ENCODE measurements around the gene SORBS1.

DNA sequence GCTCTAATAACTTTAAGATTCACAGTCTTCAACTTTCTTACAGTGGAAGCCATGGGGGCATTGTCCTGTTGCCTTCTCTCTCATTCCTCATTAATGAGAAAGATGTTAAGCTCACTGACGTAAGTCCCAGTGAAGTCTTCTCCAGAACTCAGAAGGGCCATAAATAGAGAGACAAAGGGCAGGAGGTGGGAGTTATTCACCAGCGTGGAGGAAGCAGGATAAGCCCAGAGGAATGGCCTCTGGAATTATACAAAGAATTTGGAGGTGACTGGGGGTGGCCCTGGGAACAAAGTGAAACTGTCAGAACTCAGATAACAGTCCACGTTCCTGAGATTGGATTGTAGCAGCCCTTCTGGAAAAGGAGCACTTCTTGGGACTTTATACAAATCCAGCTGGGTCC is 52.4 kb downstream of the SORBS1 start:
- TF ChIP-seq, protein P1, sequence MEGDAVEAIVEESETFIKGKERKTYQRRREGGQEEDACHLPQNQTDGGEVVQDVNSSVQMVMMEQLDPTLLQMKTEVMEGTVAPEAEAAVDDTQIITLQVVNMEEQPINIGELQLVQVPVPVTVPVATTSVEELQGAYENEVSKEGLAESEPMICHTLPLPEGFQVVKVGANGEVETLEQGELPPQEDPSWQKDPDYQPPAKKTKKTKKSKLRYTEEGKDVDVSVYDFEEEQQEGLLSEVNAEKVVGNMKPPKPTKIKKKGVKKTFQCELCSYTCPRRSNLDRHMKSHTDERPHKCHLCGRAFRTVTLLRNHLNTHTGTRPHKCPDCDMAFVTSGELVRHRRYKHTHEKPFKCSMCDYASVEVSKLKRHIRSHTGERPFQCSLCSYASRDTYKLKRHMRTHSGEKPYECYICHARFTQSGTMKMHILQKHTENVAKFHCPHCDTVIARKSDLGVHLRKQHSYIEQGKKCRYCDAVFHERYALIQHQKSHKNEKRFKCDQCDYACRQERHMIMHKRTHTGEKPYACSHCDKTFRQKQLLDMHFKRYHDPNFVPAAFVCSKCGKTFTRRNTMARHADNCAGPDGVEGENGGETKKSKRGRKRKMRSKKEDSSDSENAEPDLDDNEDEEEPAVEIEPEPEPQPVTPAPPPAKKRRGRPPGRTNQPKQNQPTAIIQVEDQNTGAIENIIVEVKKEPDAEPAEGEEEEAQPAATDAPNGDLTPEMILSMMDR (IDR thresholded peaks at IDR 0.05) = no peak
- no peak for TF ChIP-seq EZH2 (IDR thresholded peaks at IDR 0.05; ENCODE audit: borderline replicate concordance, insufficient read depth, low read depth, low read length, poor library complexity, severe bottlenecking)
